ENCODE data around the gene KANSL1. TPM values are rescaled to one million over a fixed set of nuclear protein-coding genes. Genes with fewer than 3 reads are reported as not detected.

KANSL1 gene
- total and polyA plus RNA-seq, 3 donors from 2014 or later = 70.3 to 158 (median 152) TPM

DNA sequence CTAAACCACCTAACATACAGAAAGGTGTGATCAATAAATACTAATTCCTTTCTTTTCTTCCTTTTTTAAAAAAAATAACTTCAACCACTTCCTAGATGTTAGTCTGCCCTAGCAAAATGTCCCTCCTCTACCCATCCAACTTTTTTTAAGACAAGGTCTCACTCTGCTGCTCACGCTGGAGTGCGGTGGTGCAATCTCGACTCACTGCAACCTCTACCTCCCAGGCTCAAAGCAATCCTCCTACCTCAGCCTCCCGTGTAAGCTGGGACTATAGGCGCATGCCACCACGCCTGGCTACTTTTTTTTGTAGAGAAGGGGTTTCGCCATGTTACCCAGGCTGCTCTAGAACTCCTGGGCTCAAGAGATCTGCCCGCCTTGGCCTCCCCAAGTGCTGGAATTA, 33.1 kb downstream of the KANSL1 start:
- TF ChIP-seq, protein P1, sequence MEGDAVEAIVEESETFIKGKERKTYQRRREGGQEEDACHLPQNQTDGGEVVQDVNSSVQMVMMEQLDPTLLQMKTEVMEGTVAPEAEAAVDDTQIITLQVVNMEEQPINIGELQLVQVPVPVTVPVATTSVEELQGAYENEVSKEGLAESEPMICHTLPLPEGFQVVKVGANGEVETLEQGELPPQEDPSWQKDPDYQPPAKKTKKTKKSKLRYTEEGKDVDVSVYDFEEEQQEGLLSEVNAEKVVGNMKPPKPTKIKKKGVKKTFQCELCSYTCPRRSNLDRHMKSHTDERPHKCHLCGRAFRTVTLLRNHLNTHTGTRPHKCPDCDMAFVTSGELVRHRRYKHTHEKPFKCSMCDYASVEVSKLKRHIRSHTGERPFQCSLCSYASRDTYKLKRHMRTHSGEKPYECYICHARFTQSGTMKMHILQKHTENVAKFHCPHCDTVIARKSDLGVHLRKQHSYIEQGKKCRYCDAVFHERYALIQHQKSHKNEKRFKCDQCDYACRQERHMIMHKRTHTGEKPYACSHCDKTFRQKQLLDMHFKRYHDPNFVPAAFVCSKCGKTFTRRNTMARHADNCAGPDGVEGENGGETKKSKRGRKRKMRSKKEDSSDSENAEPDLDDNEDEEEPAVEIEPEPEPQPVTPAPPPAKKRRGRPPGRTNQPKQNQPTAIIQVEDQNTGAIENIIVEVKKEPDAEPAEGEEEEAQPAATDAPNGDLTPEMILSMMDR (IDR thresholded peaks at IDR 0.05) = no peak
- no peak for TF ChIP-seq POLR2A (IDR thresholded peaks at IDR 0.05)
- DNase-seq = no peak
- peaks cover 41% of the 10 kb centered on the region for H3K4me1 ChIP-seq
- no peaks in the 10 kb centered on the region for H3K9me3 ChIP-seq
- no peak overlapping the region for H3K4me3 ChIP-seq
- WGBS, 2 donors = 93% methylated on average over 8 of the region's 8 CpGs
- no peaks in the 10 kb centered on the region for H3K36me3 ChIP-seq (ENCODE audit: low read depth, missing control alignments)
- no peak overlapping the region for H3K27ac ChIP-seq
- intact Hi-C loops (cut with DNase I; ENCODE audit: low total_unique reads) = no loop called here
- H3K27me3 ChIP-seq = no peaks in the 10 kb centered on the region

DNA sequence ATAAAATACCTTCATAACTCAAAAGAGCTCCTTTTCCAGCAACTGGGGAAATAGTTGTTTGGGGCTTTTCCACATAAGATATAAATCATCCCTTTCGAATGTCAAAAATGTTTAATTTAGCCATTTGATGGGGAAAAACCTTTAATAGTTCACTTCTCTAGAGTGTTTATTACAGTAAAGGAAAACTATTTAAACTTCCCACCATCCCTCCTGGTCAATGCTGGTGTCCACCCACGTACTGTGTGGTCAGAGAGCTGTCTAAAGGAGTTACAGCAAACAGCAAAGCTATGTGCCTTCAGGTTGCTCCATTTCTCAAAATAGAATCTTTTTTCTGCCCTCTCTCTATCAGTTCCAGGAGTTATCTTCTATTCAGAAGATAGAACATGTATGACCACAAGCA, 33.5 kb downstream of the KANSL1 start:
- TF ChIP-seq POLR2A (IDR thresholded peaks at IDR 0.05) = no peak
- TF ChIP-seq, protein P1 (IDR thresholded peaks at IDR 0.05) = no peak
- H3K9me3 ChIP-seq = no peaks in the 10 kb centered on the region
- H3K36me3 ChIP-seq (ENCODE audit: low read depth, missing control alignments) = no peaks in the 10 kb centered on the region
- 59 to 70% methylated on average over 2 of the region's 2 CpGs for WGBS, 2 donors
- DNase-seq = no peak
- peaks cover 40% of the 10 kb centered on the region for H3K4me1 ChIP-seq
- H3K4me3 ChIP-seq = no peak overlapping the region
- H3K27me3 ChIP-seq = no peaks in the 10 kb centered on the region
- H3K27ac ChIP-seq = no peak overlapping the region
- intact Hi-C loops (cut with DNase I; ENCODE audit: low total_unique reads) = no loop called here

DNA sequence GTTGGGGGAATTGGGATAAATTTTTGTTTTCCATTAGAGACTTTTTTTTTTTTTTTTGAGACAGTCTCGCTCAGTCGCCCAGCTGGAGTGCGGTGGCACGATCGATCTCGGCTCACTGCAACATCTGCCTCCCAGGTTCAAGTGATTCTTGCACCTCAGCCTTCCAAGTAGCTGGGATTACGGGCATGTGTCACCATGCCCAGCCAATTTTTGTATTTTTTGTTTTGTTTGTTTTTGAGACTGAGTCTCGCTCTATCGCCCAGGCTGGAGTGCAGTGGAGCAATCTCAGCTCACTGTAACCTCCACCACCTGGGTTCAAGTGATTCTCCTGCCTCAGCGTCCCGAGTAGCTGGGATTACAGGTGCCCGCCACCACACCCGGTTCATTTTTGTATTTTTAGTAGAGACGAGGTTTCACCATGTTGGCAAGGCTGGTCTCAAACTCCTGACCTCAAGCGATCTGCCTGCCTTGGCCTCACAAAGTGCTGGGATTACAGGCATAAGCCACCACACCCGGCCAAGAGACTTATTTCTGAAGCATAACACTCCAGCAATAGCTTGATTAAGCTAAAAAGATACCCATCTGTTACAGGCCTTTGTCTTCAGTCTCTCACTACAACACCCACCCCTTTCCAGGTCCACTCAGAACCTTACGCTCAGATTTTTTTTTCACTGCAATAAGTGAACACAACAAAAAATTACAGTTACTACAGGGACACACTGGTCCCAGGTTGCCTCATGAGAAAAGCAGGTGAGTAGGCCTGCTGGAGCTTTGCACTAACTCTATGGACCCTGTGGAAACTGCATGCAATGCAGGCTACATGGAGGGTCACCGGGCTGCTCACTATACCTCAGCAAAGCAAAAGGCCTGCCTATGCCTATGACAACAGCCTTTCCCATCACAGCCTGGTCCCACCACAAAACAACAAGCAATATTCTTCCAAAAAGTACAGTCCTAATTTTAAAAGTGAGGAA, 34.6 kb downstream of the KANSL1 start:
- no peak for DNase-seq
- Histone ChIP-seq H3K9me3 (no peaks in the 10 kb centered on the region), H3K4me1 (peaks cover 39% of the 10 kb centered on the region), H3K4me3 (no peak overlapping the region), H3K27me3 (no peaks in the 10 kb centered on the region), H3K27ac (peak overlapping the region in 1 of 2 donors; percentile 60), H3K36me3 (ENCODE audit: low read depth, missing control alignments) (no peaks in the 10 kb centered on the region)
- WGBS, 2 donors = 66 to 68% methylated on average over 18 of the region's 18 CpGs
- no peak for TF ChIP-seq POLR2A (IDR thresholded peaks at IDR 0.05)
- TF ChIP-seq, protein P1 (IDR thresholded peaks at IDR 0.05) = no peak
- intact Hi-C loops (cut with DNase I; ENCODE audit: low total_unique reads) = no loop called here

DNA sequence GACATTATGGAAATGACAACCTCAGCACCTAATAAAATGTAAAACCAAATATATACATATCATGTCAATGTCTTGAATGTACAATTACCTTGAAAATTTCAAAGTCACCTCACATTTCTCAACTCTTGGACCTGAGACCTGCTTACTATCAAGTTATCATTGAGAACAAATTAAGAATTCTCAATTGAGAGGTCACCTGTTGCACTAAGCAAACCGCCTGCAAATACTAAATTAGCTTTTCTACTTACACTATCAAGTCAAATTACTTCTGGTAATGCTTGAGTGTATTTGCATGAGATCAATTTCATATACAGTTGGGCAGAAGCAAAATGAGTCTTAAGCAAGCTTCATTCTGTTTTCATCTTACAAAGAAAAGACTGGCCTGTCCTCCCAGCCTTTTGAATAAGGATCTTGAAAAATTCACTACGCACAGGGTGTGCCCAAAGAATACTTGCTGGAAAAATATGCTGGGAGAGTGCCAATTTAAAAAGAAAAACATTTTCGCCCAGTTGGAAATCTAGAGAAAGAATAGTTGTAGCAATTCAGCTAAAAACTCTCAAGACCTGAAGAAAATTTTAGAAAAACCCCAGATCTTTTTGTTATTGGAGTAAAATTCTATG, 35.7 kb downstream of the KANSL1 start:
- H3K36me3 ChIP-seq (ENCODE audit: low read depth, missing control alignments) = no peaks in the 10 kb centered on the region
- intact Hi-C loops (cut with DNase I; ENCODE audit: low total_unique reads) = no loop called here
- H3K27ac ChIP-seq = peak overlapping the region; percentile 28 to 60
- 34 to 36% methylated on average over 3 of the region's 3 CpGs for WGBS, 2 donors
- H3K27me3 ChIP-seq = no peaks in the 10 kb centered on the region
- no peak for DNase-seq
- no peaks in the 10 kb centered on the region for H3K9me3 ChIP-seq
- no peak for TF ChIP-seq POLR2A (IDR thresholded peaks at IDR 0.05)
- TF ChIP-seq, protein P1 (IDR thresholded peaks at IDR 0.05) = no peak
- H3K4me1 ChIP-seq = peaks cover 42% of the 10 kb centered on the region
- H3K4me3 ChIP-seq = no peak overlapping the region
